Measurements from ENCODE around the gene PHF21B. TPM values are rescaled to one million over a fixed set of nuclear protein-coding genes. Genes with fewer than 3 reads are reported as not detected.

The PHF21B gene
- total and polyA plus RNA-seq, 2 of the 8 experiments (the other 6 are each of a cell fraction or from before 2014, with no cell fraction given), result 19.3 to 68.1 TPM

DNA sequence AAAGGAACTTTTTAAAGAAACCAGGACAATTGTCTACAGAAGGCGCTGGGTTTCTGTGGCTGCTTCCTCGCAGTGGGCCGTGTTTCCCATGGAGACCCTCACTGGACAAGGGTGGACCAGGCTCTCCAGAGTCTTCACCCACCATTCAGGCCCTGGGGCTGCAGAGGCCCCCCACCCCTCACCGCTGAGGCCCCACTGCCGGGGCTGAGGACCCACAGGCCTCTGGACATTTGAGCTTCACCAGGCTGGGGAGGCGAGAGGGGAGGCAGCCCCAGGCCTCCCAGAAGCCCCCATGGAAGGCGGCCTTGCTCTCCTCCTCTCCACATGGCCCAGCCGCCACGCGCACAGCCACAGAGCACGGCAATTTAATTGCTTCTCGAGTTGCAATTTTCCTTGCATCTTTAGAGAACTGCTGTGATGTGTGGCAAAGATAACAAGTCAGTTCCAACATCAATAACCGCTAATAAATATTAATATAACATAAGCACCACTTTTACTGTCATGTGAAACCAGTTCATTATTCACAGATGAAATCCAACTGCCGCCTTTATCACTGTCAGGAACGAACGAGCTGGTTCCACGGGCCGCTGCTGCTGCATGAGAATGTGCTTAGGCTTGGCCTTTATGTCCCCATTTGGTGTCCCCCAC, 81.0 kb downstream of the PHF21B start:
- DNase-seq (ENCODE audit: low read depth in 1 of 2, low spot score in 2 of 2), result no peak
- Histone ChIP-seq H4K91ac (replicated peaks; ENCODE audit: insufficient read length, low read length) (no peak overlapping the region), H3K4me3 (ENCODE audit: extremely low read depth in 1 of 4, insufficient read depth in 2 of 4, low read depth in 3 of 4, low read length in 4 of 4) (no peak overlapping the region), H3K4me1 (replicated peaks in 1 of 4; ENCODE audit: control insufficient read depth in 3 of 4, insufficient read depth in 4 of 4, low read length in 3 of 4) (no peaks in the 10 kb centered on the region; a peak in 1 of 7 replicates), H3K79me1 (ENCODE audit: low read depth, low read length) (peaks cover 15% of the 10 kb centered on the region), H3K4ac (replicated peaks; ENCODE audit: insufficient read length, low read depth, low read length) (no peak overlapping the region), H2BK120ac (replicated peaks; ENCODE audit: low read depth, low read length) (no peak overlapping the region), H3K14ac (ENCODE audit: insufficient read length) (no peak overlapping the region), H3K9ac (replicated peaks in 1 of 4; ENCODE audit: extremely low read depth in 1 of 4, low read depth in 3 of 4, low read length in 3 of 4) (no peak overlapping the region), H3K27me3 (replicated peaks in 1 of 4; ENCODE audit: control insufficient read depth in 3 of 4, extremely low read depth in 1 of 4, insufficient read depth in 3 of 4, low read length in 3 of 4) (no peaks in the 10 kb centered on the region), H2BK15ac (ENCODE audit: low read length) (no peak overlapping the region), H3K9me3 (ENCODE audit: insufficient read depth in 2 of 2, low read depth in 1 of 2, low read length in 1 of 2) (no peaks in the 10 kb centered on the region), H2AFZ (ENCODE audit: low read length) (no peak overlapping the region), H2AK5ac (ENCODE audit: low read depth, low read length) (no peak overlapping the region), H2BK5ac (ENCODE audit: low read depth, low read length) (no peak overlapping the region), H3K36me3 (ENCODE audit: control insufficient read depth in 2 of 4, insufficient read depth in 4 of 4, low read length in 3 of 4) (peaks cover 0 to 3% (median 0%) of the 10 kb centered on the region in 4 experiments; a peak in 2 of 8 replicates), H2BK12ac (ENCODE audit: low read depth, low read length) (no peak overlapping the region), H3K79me2 (ENCODE audit: control insufficient read depth in 1 of 2, insufficient read depth in 2 of 2, low read length in 2 of 2) (peaks cover 0 to 9% of the 10 kb centered on the region in 2 experiments; a peak in 2 of 4 replicates), H3K4me2 (ENCODE audit: insufficient read depth in 1 of 2, low read depth in 2 of 2, low read length in 2 of 2) (no peak overlapping the region), H3K27ac (ENCODE audit: low read depth, low read length) (no peak overlapping the region), H3K56ac (replicated peaks; ENCODE audit: insufficient read length, low read depth, low read length) (no peak overlapping the region), H2BK20ac (ENCODE audit: low read length) (no peak overlapping the region), H4K8ac (ENCODE audit: extremely low read depth, insufficient read depth, low read length) (peak overlapping the region; percentile 11; the same call in 1 of the 2 replicates), H3K23ac (ENCODE audit: insufficient read length) (no peak overlapping the region), H3K23me2 (ENCODE audit: low read depth, low read length) (no peaks in the 10 kb centered on the region), H4K20me1 (replicated peaks in 1 of 2; ENCODE audit: control insufficient read depth in 1 of 2, insufficient read depth in 2 of 2, low read length in 2 of 2) (peaks cover 17 to 27% of the 10 kb centered on the region in 2 experiments), H3K18ac (ENCODE audit: extremely low read depth, low read length) (no peak overlapping the region), H4K5ac (ENCODE audit: insufficient read length, low read depth, low read length) (no peak overlapping the region)
- ChIA-PET POLR2A (ENCODE audit: partially characterized antibody) (no interaction called here), CTCF (ENCODE audit: partially characterized antibody) (interaction anchor here (1.7 to 2.8 kb wide), 2 partner anchors 8 to 40 kb away, joined by 4 to 8 read pairs; no protein-coding TSS in a partner anchor)
- WGBS, 2 experiments (ENCODE audit: extremely low coverage in 1 of 2, insufficient coverage in 1 of 2, insufficient read length in 1 of 2, insufficient replicate concordance in 2 of 2, low coverage in 1 of 2, low lambda C conversion rate in 2 of 2, missing lambda C conversion rate in 1 of 2), result 87% methylated on average over 16 of the region's 18 CpGs; no CpG with 5 or more reads in 1 of the 2 experiments
- FAIRE-seq, result no peak
- no peak for TF ChIP-seq SIRT6 (IDR thresholded peaks at IDR 0.05; ENCODE audit: low read length)
- no peak for TF ChIP-seq EGR1 (IDR thresholded peaks at IDR 0.05; ENCODE audit: borderline replicate concordance, low read depth, low read length)
- TF ChIP-seq CBX8 (IDR thresholded peaks at IDR 0.05; ENCODE audit: borderline replicate concordance, low read depth, low read length), result no peak
- TF ChIP-seq KDM4A (IDR thresholded peaks at IDR 0.05; ENCODE audit: low read depth, low read length, severe bottlenecking), result no peak
- TF ChIP-seq FOSL1 (IDR thresholded peaks at IDR 0.05; ENCODE audit: insufficient read depth, low read depth, low read length), result no peak
- no peak for TF ChIP-seq TEAD4 (IDR thresholded peaks at IDR 0.05; ENCODE audit: low read depth, low read length)
- no peak for TF ChIP-seq SUZ12 (IDR thresholded peaks at IDR 0.05; ENCODE audit: low read length)
- TF ChIP-seq RNF2 (IDR thresholded peaks at IDR 0.05; ENCODE audit: borderline replicate concordance, low read depth, low read length, missing control alignments, poor library complexity, severe bottlenecking), result no peak
- TF ChIP-seq, protein P1, sequence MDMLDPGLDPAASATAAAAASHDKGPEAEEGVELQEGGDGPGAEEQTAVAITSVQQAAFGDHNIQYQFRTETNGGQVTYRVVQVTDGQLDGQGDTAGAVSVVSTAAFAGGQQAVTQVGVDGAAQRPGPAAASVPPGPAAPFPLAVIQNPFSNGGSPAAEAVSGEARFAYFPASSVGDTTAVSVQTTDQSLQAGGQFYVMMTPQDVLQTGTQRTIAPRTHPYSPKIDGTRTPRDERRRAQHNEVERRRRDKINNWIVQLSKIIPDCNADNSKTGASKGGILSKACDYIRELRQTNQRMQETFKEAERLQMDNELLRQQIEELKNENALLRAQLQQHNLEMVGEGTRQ (IDR thresholded peaks at IDR 0.05; ENCODE audit: low read length), result no peak
- TF ChIP-seq, protein P2, sequence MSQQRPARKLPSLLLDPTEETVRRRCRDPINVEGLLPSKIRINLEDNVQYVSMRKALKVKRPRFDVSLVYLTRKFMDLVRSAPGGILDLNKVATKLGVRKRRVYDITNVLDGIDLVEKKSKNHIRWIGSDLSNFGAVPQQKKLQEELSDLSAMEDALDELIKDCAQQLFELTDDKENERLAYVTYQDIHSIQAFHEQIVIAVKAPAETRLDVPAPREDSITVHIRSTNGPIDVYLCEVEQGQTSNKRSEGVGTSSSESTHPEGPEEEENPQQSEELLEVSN (IDR thresholded peaks at IDR 0.05), result no peak

All from H1 (cell line).